ENCODE measurements around the gene MAPK14.

Gene MAPK14

GRCh38 chr6:36139991-36140710 is 112.5 kb downstream of the MAPK14 start:
- DNase-seq: no peak

- DNase-seq: no peak
These were observed 113.5 kb downstream of the MAPK14 start for GRCh38 chr6:36141091-36141490.

- DNase-seq: no peak
These were observed 114.4 kb downstream of the MAPK14 start for GRCh38 chr6:36141961-36142360.

GRCh38 chr6:36142971-36143838 is 115.6 kb downstream of the MAPK14 start:
- DNase-seq: no peak

GRCh38 chr6:36145495-36145894 is 117.9 kb downstream of the MAPK14 start:
- no peak for DNase-seq

- no peak for DNase-seq
These were observed 119.7 kb downstream of the MAPK14 start for GRCh38 chr6:36147294-36147693.

GRCh38 chr6:36149476-36149875 is 121.9 kb downstream of the MAPK14 start:
- no peak for DNase-seq

- no peak for DNase-seq
These were observed 122.7 kb downstream of the MAPK14 start for GRCh38 chr6:36150283-36150682.

GRCh38 chr6:36154286-36154685 is 126.7 kb downstream of the MAPK14 start:
- DNase-seq: no peak

- DNase-seq: no peak
These were observed 128.1 kb downstream of the MAPK14 start for GRCh38 chr6:36155662-36156061.

GRCh38 chr6:36160147-36160760 is 132.6 kb downstream of the MAPK14 start:
- DNase-seq: no peak
